HG03103 (cell line): ENCODE results near the gene NAA50.

Experiments
- ATAC-seq: cut with Tn5 transposase; IDR thresholded peaks from one replicate; pipeline ENCODE4 v1.9.1; 2021; ENCODE audit warnings: low read depth; ENCODE audit not compliant: unreplicated experiment

NAA50 gene

DNA sequence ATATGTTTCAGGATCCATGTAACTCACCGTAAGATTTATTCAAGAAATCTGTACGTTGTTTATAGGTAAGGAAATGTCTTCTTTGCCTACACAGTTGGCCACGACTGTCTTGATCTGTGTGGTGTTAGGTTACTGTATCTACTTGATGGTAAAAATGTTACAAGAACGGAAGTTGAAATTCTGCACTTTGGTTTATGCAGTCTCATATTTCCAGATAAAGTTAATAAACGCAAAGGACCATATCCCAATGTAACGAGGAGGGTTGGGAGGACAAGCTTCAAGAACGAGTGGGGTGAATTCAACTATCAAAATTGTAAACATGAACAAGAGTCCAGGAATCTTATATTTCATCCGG, 50.6 kb downstream of the NAA50 start:
- no peak for ATAC-seq

DNA sequence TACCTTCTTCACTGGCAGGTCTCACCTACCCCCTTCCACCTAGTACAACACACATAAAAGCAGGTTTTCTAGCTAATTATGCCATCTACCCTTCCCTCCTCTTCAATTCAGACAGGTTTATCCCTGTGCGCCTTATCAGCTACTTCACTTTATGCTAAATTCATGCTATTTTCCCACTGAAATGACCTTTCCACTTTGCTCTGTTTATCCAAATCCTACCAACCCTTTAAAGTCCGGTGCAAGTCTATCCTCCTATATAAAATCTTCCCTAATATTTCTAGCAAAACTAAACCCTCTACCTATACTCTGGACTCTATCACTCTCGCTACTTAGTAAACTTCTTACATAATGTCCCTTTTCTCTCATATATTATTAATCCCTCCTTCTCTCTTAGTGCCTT, 55.6 kb downstream of the NAA50 start:
- no peak for ATAC-seq

DNA sequence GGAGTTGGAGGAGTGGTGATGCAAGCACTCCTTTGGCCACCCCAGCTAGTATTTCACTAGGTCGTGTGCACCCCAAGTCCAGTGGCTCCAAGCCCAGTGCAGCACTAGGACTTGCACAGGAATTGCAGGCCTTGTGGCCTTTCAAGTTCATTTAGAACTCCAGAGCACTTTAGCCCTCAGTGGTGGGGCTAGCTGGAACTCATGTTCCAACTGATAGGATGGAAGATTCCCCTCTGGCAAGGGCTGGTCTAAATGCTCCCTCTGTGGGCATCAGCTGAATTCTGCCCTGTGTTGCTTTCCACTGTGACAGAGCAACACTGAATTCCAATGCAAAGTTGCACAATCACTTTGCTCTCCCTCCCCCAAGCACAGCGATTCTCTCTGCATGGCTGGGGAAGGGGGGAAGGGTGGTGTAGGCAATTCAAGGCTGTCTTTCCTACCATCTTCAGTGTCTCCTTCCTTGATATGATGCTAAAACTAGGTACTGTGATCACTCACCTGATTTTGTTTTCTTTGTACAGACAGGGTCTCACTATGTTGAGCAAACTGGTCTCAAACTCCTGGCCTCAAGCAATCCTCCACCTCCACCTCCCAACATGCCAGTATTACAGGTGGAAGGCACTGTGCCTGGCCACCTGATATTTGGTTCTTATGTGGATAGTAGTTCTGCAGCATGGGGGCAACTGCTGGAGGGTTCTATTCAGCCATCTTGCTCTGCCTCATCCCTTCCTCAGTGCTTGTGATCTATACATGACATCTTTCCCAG, 59.9 kb downstream of the NAA50 start:
- no peak for ATAC-seq

DNA sequence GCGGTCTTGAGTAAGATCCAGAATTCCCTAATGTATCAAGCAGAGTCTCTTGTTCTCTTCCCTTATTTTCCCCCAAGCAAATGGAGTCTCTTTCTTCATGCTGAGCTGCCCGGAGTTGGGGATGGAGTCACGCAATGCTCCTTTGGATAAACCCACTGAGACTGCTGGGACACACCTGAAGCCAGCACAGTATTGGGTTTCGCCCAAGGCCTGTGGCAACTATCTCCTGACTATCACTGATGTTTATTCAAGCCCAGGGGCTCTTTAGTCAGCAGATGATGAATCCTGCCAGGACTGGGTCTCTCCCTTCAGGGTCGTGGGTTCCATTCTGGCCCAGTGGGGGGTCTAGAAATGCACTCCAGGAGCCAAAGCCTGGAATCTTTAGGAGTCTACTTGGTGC, 60.9 kb downstream of the NAA50 start:
- no peak for ATAC-seq

DNA sequence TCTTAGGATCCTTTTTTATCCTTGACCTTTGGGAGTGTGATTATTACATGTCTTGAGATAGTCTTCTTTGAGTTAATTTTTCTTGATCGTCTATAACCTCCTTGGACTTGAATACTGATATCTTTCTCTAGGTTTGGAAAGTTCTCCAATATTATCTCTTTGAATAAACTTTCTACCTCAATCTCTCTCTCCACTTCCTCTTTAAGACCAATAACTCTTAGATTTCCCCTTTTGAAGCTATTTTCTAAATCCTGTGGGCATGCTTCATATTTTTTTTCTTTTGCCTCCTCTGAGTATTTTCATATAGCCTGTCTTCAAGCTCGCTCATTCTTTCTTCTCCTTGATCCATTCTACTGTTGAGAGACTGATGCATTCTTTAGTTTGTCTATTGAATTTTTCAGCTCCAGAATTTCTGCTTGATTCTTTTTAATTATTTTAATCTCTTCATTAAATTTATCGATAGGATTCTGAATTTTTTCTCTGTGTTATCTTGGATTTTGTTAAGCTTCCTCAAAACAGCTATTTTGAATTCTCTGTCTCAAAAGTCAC, 61.7 kb downstream of the NAA50 start:
- no peak for ATAC-seq

DNA sequence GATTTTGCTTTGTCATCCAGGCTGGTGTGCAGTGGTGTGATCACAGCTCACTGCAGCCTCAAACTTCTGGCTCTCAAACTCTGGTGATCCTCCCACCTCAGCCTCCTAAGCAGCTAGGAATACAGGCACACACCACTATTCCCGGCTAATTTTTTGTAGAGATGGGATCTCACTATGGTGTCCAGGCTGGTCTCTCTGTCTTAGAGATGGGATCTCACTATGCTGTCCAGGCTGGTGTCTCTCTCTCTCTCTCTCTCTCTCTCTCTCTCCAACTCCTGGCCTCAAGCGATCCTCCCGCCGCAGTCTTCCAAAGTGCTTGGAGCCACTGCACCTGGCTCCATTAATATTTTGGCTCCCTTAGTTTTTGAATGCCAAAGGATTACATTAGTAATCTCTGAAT, 67.3 kb downstream of the NAA50 start:
- ATAC-seq = no peak

DNA sequence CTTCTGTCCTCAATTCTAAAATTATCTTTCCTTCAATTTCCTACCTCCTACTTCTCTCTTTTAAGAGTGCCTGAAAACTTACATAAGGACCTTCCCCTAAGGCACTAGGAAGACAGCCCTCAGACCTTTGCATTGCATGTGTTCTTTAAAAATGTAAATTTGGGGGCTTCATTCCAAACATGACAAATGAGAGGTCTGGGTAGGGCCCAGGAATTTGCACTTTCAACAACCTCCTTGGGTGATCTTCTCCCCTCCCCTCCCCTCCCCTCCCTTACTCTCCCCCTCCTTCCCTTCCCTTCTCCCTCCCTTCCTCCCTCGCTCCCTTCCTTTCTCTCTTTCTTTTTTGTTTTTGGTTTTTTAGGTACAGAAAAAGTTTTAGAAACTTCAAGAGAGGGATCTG, 68.3 kb downstream of the NAA50 start:
- ATAC-seq = no peak

DNA sequence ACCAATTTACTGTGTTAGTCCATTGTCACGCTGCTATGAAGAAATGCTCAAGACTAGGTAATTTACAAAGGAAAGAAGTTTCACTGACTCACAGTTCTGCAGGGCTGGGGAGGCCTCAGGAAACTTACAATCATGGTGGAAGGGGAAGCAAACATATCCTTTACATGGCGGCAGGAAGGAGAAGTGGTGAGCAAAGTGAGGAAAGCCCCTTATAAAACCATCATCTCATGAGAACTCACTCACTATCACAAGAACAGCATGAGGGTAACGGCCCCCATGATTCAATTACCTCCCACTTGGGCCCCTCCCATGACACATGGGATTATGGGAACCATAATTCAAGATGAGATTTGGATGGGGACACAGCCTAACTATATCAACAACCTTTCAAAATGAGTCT, 69.8 kb downstream of the NAA50 start:
- no peak for ATAC-seq

DNA sequence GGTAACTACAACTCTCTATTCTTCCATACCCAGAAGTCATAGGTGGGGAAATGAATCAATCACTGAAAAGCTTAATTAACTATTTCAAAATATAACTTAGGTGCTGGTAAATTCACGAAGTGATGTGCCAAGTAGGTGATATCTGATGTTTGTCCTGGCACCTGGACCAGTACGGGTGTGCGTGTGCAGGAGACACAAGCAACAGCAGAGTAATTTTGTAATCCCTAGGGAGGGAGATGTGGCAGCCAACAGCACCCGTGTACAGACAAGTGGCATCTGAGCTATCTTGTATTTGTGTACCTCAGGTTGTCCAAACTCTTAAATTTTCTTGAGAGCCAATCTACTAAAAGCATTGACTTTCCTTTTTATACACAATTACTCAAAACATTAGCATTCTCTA, 72.5 kb downstream of the NAA50 start:
- no peak for ATAC-seq

DNA sequence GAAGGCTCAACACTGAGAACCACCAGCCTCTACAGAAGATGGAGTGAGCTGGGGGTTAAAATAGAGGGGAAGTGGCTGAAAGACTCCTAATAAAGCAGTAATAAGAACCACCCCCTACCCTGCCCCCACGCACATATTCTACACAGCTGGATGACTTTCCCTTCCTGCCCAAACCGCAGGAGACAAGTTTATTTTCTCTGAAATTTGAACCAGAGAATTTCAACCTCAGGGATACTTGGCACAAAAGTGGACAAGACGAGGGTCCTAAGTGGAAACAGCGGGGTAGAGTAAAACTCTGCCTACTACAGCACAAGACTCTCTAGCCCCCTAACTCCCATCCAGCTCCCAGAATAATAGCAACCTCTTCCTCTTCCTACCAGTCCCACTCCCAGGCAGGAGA, 78.0 kb downstream of the NAA50 start:
- ATAC-seq = no peak
